NCI-H748 treated with DMSO at 0.1 percent for 48 hours (cell line): ENCODE data around the gene RESP18.
"Not testable (repeated sequence)": the region's sequence is repeated elsewhere in the genome, so short reads cannot be mapped to it uniquely, and the experiment has no call there.

Experiments used
- DNase-seq: peaks from one replicate; lab custom pipeline; 2025; lab: John Stamatoyannopoulos, UW

Gene RESP18

GRCh38 chr2:219292616-219293015 is 39.9 kb downstream of the RESP18 start:
- no peak for DNase-seq

GRCh38 chr2:219291910-219292490 is 40.5 kb downstream of the RESP18 start:
- no peak for DNase-seq

- DNase-seq, result no peak
These were observed 41.1 kb downstream of the RESP18 start for GRCh38 chr2:219291394-219291793.

GRCh38 chr2:219290381-219291171 is 42.0 kb downstream of the RESP18 start:
- no peak for DNase-seq

GRCh38 chr2:219289537-219290361 is 42.8 kb downstream of the RESP18 start:
- no peak for DNase-seq

GRCh38 chr2:219289195-219289536 is 43.4 kb downstream of the RESP18 start:
- no peak for DNase-seq

GRCh38 chr2:219287580-219288265 is 44.8 kb downstream of the RESP18 start:
- no peak for DNase-seq

- DNase-seq, result not testable (repeated sequence)
These were observed 45.5 kb downstream of the RESP18 start for GRCh38 chr2:219287116-219287440.

GRCh38 chr2:219286436-219287115 is 46.0 kb downstream of the RESP18 start:
- no peak for DNase-seq

- DNase-seq, result no peak
These were observed 46.6 kb downstream of the RESP18 start for GRCh38 chr2:219285894-219286425.

- DNase-seq, result no peak
These were observed 47.2 kb downstream of the RESP18 start for GRCh38 chr2:219285373-219285735.

- no peak for DNase-seq
These were observed 47.8 kb downstream of the RESP18 start for GRCh38 chr2:219284501-219285372.

GRCh38 chr2:219282943-219283581 is 49.5 kb downstream of the RESP18 start:
- no peak for DNase-seq

GRCh38 chr2:219282375-219282774 is 50.2 kb downstream of the RESP18 start:
- DNase-seq, result no peak

GRCh38 chr2:219281588-219281987 is 51.0 kb downstream of the RESP18 start:
- DNase-seq, result no peak

GRCh38 chr2:219280651-219281050 is 51.9 kb downstream of the RESP18 start:
- no peak for DNase-seq

GRCh38 chr2:219279916-219280516 is 52.5 kb downstream of the RESP18 start:
- DNase-seq, result no peak

- peak; percentile 95 for DNase-seq
These were observed 53.2 kb downstream of the RESP18 start, which contains the start of gene DNAJB2 for GRCh38 chr2:219279151-219279915. DNAJB2 (plus strand) TSS chr2:219279366; CDS start chr2:219279834, 468 bp downstream.

- DNase-seq, result no peak
These were observed 53.8 kb downstream of the RESP18 start for GRCh38 chr2:219278655-219279150.
